HG03025 (cell line): ENCODE data around the gene TRAK1.

Experiments used
- ATAC-seq: cut with Tn5 transposase; IDR thresholded peaks from one replicate; pipeline ENCODE4 v1.9.1; 2021; ENCODE audit warnings: mild to moderate bottlenecking, moderate library complexity; ENCODE audit not compliant: unreplicated experiment, low FRiP score

Gene TRAK1

DNA sequence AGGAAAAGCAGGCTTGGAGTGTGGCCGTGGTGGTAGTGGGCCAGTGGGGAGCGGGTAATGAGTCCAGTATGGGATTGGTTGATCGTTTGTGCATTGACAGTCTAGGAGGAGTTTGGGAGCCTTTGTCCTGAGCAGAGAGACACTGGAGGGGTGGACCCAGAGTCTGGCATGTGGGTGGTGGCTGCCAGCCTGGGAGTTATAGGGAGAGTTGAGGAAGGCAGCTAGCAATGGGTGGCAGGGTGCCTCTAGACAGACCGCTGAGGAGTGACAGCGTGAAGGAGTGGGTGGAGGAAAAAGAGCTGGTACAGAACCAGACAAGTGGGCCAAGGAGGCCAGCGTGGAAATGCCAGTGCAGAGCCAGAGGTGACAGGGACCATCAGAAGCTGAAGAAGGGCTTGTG is 176.7 kb downstream of the TRAK1 start:
- ATAC-seq, result no peak

DNA sequence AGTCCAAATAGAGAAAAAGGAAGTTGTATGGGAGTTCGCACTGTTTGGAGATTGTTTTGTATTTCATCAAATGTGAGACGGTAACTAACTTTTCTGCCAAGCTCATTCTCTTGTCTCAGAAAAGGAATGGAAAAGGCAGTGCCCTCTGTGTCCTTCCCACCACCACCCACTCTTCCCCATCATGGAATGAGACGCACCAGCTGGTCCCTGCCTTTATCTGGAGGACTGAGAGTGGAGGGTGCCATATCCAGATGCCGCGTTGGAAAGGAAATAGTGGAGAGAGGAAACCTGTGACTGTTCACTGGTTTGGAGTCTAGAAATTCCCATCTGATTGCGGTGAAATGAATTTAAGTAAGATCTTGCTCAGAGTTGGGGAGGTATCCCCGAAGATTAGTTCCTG is 178.5 kb downstream of the TRAK1 start:
- no peak for ATAC-seq

DNA sequence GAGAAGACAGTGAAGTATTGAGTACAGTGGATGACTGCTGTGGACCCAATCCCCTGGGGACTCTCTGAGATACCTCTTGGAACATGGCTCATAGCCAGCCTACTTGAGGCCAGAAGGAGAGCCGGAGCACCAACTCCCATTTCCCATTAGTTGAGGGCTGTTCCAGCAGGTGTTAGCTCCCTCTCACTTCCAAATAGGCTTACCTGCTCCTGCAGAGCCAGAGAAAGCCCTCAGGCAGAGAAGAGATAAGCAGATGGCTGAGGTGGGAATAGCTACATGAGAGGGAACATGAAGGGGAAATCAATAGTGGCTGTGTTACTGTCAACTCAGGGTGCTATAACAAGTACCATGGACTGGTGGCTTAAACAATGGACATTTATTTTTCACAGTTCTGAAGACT is 179.4 kb downstream of the TRAK1 start:
- ATAC-seq, result no peak

DNA sequence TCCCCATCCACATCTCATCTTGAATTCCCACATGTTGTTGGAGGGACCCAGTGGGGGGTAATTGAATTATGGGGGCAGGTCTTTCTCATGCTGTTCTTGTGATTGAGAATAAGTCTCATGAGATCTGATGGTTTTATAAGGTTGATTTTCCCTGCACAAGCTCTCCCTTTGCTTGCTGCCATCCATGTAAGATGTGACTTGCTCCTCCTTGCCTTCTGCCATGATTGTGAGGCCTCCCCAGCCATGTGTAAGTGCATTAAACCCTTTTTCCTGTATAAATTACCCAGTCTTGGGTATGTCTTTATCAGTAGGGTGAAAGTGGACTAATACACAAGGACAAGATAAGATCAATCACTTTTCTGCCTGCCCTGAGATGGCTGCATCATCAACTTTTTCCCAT is 180.6 kb downstream of the TRAK1 start:
- no peak for ATAC-seq

DNA sequence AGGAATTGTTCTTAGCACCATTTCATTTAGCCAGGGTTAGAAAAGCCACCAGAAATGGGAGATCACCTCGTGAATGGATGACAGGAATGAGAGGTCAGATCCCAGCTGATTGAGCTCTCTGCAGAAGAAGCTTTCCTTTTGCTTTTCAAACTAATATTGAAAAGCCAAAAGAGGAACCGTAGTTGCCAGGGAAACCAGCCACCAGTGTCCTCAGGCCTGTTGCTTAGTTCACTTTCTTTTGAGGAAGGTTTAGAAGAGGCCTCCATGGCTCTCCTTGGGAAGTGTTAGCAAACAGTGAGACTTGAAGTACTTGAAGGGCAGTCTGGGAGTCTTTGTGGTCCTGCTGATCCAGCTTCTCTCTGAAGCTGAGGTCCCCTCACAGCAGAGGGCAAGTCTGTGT is 182.2 kb downstream of the TRAK1 start:
- ATAC-seq, result no peak

DNA sequence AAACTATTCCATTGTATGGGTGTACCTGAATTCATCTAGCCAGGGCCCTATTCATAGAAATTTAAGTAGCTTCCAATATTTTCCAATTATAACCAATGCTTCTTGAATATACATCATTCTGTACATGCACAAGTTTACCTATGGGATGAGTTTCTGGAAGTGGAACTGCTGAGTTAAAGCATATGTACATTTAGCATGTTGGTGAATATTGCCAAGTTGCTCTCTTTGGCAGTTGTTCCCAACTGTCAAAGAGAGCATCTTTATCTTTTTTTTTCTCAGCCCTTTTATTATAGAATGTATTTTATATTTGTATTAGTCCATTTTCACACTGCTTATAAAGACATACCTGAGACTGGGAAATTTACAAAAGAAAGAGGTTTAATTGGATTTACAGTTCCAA is 183.1 kb downstream of the TRAK1 start:
- no peak for ATAC-seq

DNA sequence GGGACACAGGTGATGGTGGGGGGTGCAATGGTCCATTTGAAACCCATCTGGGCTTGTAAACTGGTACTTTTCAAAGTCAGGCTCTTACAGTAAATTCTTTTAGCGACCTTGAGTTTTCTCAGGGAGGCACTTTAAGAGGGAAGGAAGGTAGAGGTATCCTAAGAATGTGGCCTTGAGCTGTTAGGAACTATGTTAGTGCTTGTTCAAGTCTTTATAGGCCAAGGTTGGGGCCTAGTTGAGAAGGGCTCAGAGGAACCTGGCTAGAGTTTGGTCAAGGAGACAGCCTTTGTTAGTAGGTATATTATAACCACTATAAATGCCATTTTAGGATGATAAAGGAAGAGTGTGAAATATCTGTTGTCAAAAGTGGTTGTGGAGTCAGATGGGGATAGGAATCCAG is 184.1 kb downstream of the TRAK1 start:
- ATAC-seq, result no peak
